MM.1S (cell line): Measurements from ENCODE around the gene CLDN6.

Source experiments
- DNase-seq: peaks from one replicate; pipeline ENCODE4 v3.0.0-alpha.2; 2015
- H2AFZ ChIP-seq: fragments of 300-600 bp; sonication (generic); 2 replicates; pipeline ENCODE4 v1.6.0; 2016; ENCODE audit warnings: antibody characterized with exemption, low read length
- H3F3A ChIP-seq: fragments of 300-600 bp; sonication (generic); 2 replicates; pipeline ENCODE4 v1.6.1; 2016; ENCODE audit warnings: mild to moderate bottlenecking, antibody characterized with exemption, low read length, moderate library complexity, mixed read lengths; ENCODE audit not compliant: insufficient read depth
- H3K27ac ChIP-seq: fragments of 300-600 bp; sonication (generic); 2 replicates; pipeline ENCODE4 v1.5.1; 2016; ENCODE audit warnings: mild to moderate bottlenecking, low read length
- H3K27me3 ChIP-seq: fragments of 300-600 bp; sonication (generic); replicated peaks from 2 replicates; pipeline ENCODE4 v1.6.0; 2016; ENCODE audit warnings: low read length; ENCODE audit not compliant: insufficient read depth
- H3K36me3 ChIP-seq: fragments of 300-600 bp; sonication (generic); replicated peaks from 2 replicates; pipeline ENCODE4 v1.6.1; 2016; ENCODE audit warnings: mild to moderate bottlenecking, low read length, mixed read lengths; ENCODE audit not compliant: insufficient read depth
- H3K4me1 ChIP-seq: fragments of 300-600 bp; sonication (generic); 2 replicates; pipeline ENCODE4 v1.6.1; 2016; ENCODE audit warnings: low read length, mixed read lengths
- H3K4me2 ChIP-seq: fragments of 300-600 bp; sonication (generic); 2 replicates; pipeline ENCODE4 v1.6.0; 2016; ENCODE audit warnings: low read depth, low read length
- H3K4me3 ChIP-seq: fragments of 300-600 bp; sonication (generic); 2 replicates; pipeline ENCODE4 v1.5.1; 2016; ENCODE audit warnings: low read length, mixed read lengths
- H3K79me2 ChIP-seq: fragments of 300-600 bp; sonication (generic); 2 replicates; pipeline ENCODE4 v1.6.1; 2016; ENCODE audit warnings: mixed run types, low read length, mixed read lengths
- H3K9ac ChIP-seq: fragments of 300-600 bp; sonication (generic); 2 replicates; pipeline ENCODE4 v1.6.1; 2016; ENCODE audit warnings: low read length, mixed read lengths
- H3K9me2 ChIP-seq: fragments of 300-600 bp; sonication (generic); replicated peaks from 2 replicates; pipeline ENCODE4 v1.6.1; 2016; ENCODE audit warnings: mild to moderate bottlenecking, low read length, mixed read lengths; ENCODE audit not compliant: insufficient read depth
- H3K9me3 ChIP-seq: fragments of 300-600 bp; sonication (generic); replicated peaks from 2 replicates; pipeline ENCODE4 v1.6.1; 2016; ENCODE audit warnings: mild to moderate bottlenecking, low read length, mixed read lengths; ENCODE audit not compliant: insufficient read depth
- H4K20me1 ChIP-seq: fragments of 300-600 bp; sonication (generic); 2 replicates; pipeline ENCODE4 v1.6.1; 2016; ENCODE audit warnings: mild to moderate bottlenecking, low read length, moderate library complexity, mixed read lengths; ENCODE audit not compliant: insufficient read depth
- EZH2 ChIP-seq: fragments of 300-600 bp; sonication (generic); optimal IDR thresholded peaks from 2 replicates; pipeline ENCODE3; 2017; ENCODE audit warnings: low read depth, mild to moderate bottlenecking, antibody characterized with exemption, low read length, mixed read lengths
- EZH2phosphoT487 ChIP-seq: fragments of 300-600 bp; sonication (generic); IDR thresholded peaks from 2 replicates; pipeline ENCODE4 v1.6.1; 2018; ENCODE audit warnings: antibody characterized with exemption, low read length
- TF ChIP-seq, protein P1 (sequence below): fragments of 300-600 bp; sonication (generic); IDR thresholded peaks from 2 replicates; pipeline ENCODE4 v1.5.1; 2016; ENCODE audit warnings: antibody characterized with exemption, low read length, mixed read lengths

The CLDN6 gene

GRCh38 chr16:3012828-3013420 lies 5.1 kb downstream of the CLDN6 start, which contains the start of gene CLDN9:
Gene CLDN9 (plus strand): TSS chr16:3012923. CDS start chr16:3013363, 440 bp downstream.
- Histone ChIP-seq H3F3A (no peaks in the 10 kb centered on the region), H3K36me3 (no peaks in the 10 kb centered on the region), H3K27ac (no peak within 1 kb of the TSS), H3K9ac (no peak within 1 kb of the TSS), H3K4me1 (peaks cover 10% of the 10 kb centered on the region), H3K4me3 (no peak within 1 kb of the TSS), H3K9me3 (no peaks in the 10 kb centered on the region), H3K9me2 (no peaks in the 10 kb centered on the region), H2AFZ (no peak within 1 kb of the TSS), H3K79me2 (no peaks in the 10 kb centered on the region), H4K20me1 (no peaks in the 10 kb centered on the region), H3K4me2 (peak within 1 kb of the TSS; percentile 16; the same call in 1 of the 2 replicates), H3K27me3 (peaks cover 94% of the 10 kb centered on the region)
- TF ChIP-seq, protein P1, sequence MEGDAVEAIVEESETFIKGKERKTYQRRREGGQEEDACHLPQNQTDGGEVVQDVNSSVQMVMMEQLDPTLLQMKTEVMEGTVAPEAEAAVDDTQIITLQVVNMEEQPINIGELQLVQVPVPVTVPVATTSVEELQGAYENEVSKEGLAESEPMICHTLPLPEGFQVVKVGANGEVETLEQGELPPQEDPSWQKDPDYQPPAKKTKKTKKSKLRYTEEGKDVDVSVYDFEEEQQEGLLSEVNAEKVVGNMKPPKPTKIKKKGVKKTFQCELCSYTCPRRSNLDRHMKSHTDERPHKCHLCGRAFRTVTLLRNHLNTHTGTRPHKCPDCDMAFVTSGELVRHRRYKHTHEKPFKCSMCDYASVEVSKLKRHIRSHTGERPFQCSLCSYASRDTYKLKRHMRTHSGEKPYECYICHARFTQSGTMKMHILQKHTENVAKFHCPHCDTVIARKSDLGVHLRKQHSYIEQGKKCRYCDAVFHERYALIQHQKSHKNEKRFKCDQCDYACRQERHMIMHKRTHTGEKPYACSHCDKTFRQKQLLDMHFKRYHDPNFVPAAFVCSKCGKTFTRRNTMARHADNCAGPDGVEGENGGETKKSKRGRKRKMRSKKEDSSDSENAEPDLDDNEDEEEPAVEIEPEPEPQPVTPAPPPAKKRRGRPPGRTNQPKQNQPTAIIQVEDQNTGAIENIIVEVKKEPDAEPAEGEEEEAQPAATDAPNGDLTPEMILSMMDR: no peak
- no peak for TF ChIP-seq EZH2phosphoT487
- no peak for TF ChIP-seq EZH2
- DNase-seq: peak; percentile 54

- Histone ChIP-seq H3K9me3 (no peaks in the 10 kb centered on the region), H3K27ac (no peak overlapping the region), H2AFZ (no peak overlapping the region), H3K4me3 (no peak overlapping the region), H3K79me2 (no peaks in the 10 kb centered on the region), H3K4me2 (peak overlapping the region; percentile 16; the same call in 1 of the 2 replicates), H4K20me1 (no peaks in the 10 kb centered on the region), H3F3A (peaks cover under 1% of the 10 kb centered on the region; the same call in 1 of the 2 replicates), H3K9ac (no peak overlapping the region), H3K9me2 (no peaks in the 10 kb centered on the region), H3K4me1 (peaks cover 17% of the 10 kb centered on the region), H3K27me3 (peaks cover 93% of the 10 kb centered on the region), H3K36me3 (no peaks in the 10 kb centered on the region)
- DNase-seq: no peak
- TF ChIP-seq, protein P1: no peak
- TF ChIP-seq EZH2phosphoT487 (no peak), EZH2 (no peak)
Observed at GRCh38 chr16:3012246-3012645, 5.7 kb downstream of the CLDN6 start.

DNA sequence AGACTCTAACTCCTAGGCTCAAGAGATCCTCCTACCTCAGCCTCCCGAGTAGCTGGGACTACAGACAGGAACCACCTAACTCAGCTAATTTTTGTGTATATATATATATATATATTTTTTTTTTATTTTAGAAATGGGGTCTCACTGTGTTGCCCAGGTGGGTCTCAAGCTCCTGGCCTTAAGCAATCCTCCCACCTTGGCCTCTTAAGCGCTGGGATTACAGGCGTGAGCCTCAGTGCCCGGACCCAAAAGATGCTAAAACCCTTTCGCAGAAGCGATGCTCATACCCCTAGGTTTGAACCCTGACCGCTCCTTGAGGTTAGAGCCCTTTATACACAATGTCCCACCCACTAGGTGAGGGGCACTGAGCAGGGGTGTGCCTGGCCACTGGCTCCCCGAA lies 7.5 kb downstream of the CLDN6 start:
- Histone ChIP-seq H4K20me1 (no peaks in the 10 kb centered on the region), H3K9me2 (no peaks in the 10 kb centered on the region), H3K4me1 (peaks cover 17% of the 10 kb centered on the region), H3K27me3 (peaks cover 81% of the 10 kb centered on the region), H3K9me3 (no peaks in the 10 kb centered on the region), H3K4me3 (no peak overlapping the region), H3F3A (peaks cover 3% of the 10 kb centered on the region; the same call in 1 of the 2 replicates), H3K9ac (no peak overlapping the region), H2AFZ (no peak overlapping the region), H3K4me2 (no peak overlapping the region), H3K27ac (no peak overlapping the region), H3K36me3 (no peaks in the 10 kb centered on the region), H3K79me2 (no peaks in the 10 kb centered on the region)
- TF ChIP-seq, protein P1: no peak
- no peak for TF ChIP-seq EZH2
- TF ChIP-seq EZH2phosphoT487: no peak
- DNase-seq: no peak
